Panc1 (cell line): ENCODE results near the gene ATM. TPM values are rescaled to one million over a fixed set of nuclear protein-coding genes. Genes with fewer than 3 reads are reported as not detected.
"Not testable (repeated sequence)": the region's sequence is repeated elsewhere in the genome, so short reads cannot be mapped to it uniquely, and the experiment has no call there.

ENCODE experiments used
- ATAC-seq: fragments of 200-7000 bp; cut with Tn5 transposase; 2 replicates; pipeline ENCODE4 v1.9.1; 2020; ENCODE audit warnings: mild to moderate bottlenecking, moderate library complexity
- BruUV-seq: library from RNA; stranded (reverse); fragments of 400-500 nt; replicated peaks from 2 replicates; lab custom pipeline; 2021; lab: Mats Ljungman, UMichigan
- CTCF ChIA-PET: fragments of 300-600 bp; sonication (Branson Sonifier 250); formaldehyde crosslinking; loops from one replicate; lab custom pipeline; 2022; ENCODE audit warnings: antibody characterized with exemption; lab: Charles Lee
- POLR2A ChIA-PET: fragments of 300-600 bp; sonication (Branson Sonifier 250); formaldehyde crosslinking; loops from one replicate; lab custom pipeline; 2022; ENCODE audit warnings: antibody characterized with exemption; lab: Charles Lee
- DNase-seq: peaks from one replicate; pipeline ENCODE4 v3.0.0-alpha.2; 2010; ENCODE audit warnings: low read depth, low spot score
- H3K27ac ChIP-seq: 2 replicates; pipeline ENCODE4 v1.5.1; 2011; ENCODE audit warnings: mild to moderate bottlenecking, low read length, inconsistent platforms
- H3K27me3 ChIP-seq: fragments of 200-500 bp; sonication (Bioruptor generic); 2 replicates; pipeline ENCODE4 v1.6.0; 2014; ENCODE audit warnings: low read length, inconsistent platforms; ENCODE audit not compliant: control insufficient read depth, insufficient read depth
- H3K36me3 ChIP-seq: fragments of 200-500 bp; sonication (Bioruptor generic); 2 replicates; pipeline ENCODE4 v1.5.1; 2014; ENCODE audit warnings: inconsistent platforms, mild to moderate bottlenecking, low read length, moderate library complexity; ENCODE audit not compliant: control insufficient read depth, insufficient read depth
- H3K4me1 ChIP-seq: 2 replicates; pipeline ENCODE4 v1.5.1; 2011; ENCODE audit warnings: inconsistent platforms, mild to moderate bottlenecking, low read length, moderate library complexity; ENCODE audit not compliant: control insufficient read depth, insufficient read depth
- H3K4me3 ChIP-seq, 2 experiments: 2 replicates each; pipeline ENCODE4 v1.5.1; 2011 to 2012; ENCODE audit warnings: low read depth in 2 of 2, low read length in 2 of 2, mild to moderate bottlenecking in 2 of 2, inconsistent platforms in 1 of 2, moderate library complexity in 1 of 2
- H3K9me3 ChIP-seq: fragments of 200-500 bp; sonication (Bioruptor generic); 2 replicates; pipeline ENCODE4 v1.5.1; 2014; ENCODE audit warnings: low read depth, mild to moderate bottlenecking, inconsistent platforms, low read length, moderate library complexity; ENCODE audit not compliant: control insufficient read depth, insufficient read depth
- POLR2AphosphoS5 ChIP-seq: IDR thresholded peaks from 2 replicates; pipeline ENCODE4 v1.6.1; 2012; ENCODE audit warnings: mild to moderate bottlenecking, low read depth, low read length, moderate library complexity
- SIN3A ChIP-seq: IDR thresholded peaks from 2 replicates; pipeline ENCODE4 v1.6.1; 2012; ENCODE audit warnings: low read depth, mild to moderate bottlenecking, low read length, moderate library complexity, borderline replicate concordance; ENCODE audit not compliant: insufficient read depth
- TCF7L2 ChIP-seq: IDR thresholded peaks from 2 replicates; pipeline ENCODE4 v1.6.1; 2011; ENCODE audit warnings: mild to moderate bottlenecking, low read depth, low read length, inconsistent platforms
- in situ Hi-C: cut with HindIII; loops from 2 replicates; pipeline ENCODE4 v1.10.0; 2016; ENCODE audit warnings: low sequenced_read_pairs, low pct_unique_long_range_greater_than_20kb
- intact Hi-C: fragments of 100-400 bp; cut with micrococcal nuclease; formaldehyde crosslinking; loops from one replicate; pipeline ENCODE4 v1.10.0; 2022; ENCODE audit not compliant: unreplicated experiment
- total RNA-seq: library from RNA; stranded (reverse); gene quantifications from one replicate; pipeline ENCODE4 v1.2.1, GENCODE V29; 2021; ENCODE audit not compliant: unreplicated experiment
- TF ChIP-seq, protein P1 (sequence below): fragments of 450-650 bp; IDR thresholded peaks from 2 replicates; pipeline ENCODE4 v1.5.1; 2017; ENCODE audit warnings: mild to moderate bottlenecking
- TF ChIP-seq, protein P2 (sequence below), 2 experiments: IDR thresholded peaks; 2 replicates each; pipeline ENCODE4 v1.6.1; 2011 to 2012; ENCODE audit warnings: low read depth in 2 of 2, control low read depth in 1 of 2, low read length in 1 of 2, mild to moderate bottlenecking in 1 of 2, moderate library complexity in 1 of 2; ENCODE audit not compliant: insufficient read depth in 1 of 2

Gene ATM
- total RNA-seq, 1 experiment from 2014 or later = 95.6 TPM

DNA sequence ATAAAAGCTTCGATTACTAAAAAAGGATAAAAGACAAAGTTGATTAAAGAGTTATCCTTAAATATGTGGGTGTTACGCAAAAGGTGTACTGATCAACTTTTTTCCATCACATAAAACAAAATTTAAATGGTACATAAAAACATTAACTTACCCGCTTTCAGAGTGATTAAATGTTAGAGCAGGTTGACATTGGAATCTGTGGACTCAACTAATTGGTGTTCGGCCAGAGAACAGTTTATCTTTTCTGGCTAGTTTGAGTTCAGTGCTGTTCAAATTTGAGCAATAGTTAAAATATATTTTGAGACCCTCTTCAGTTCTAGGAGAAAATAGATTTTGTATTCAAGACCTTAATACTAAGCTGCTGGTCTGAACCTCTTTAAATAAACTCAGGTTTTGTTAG is 56.1 kb downstream of the ATM start:
- no peaks in the 10 kb centered on the region for H3K27me3 ChIP-seq
- TF ChIP-seq SIN3A = no peak
- no peak for TF ChIP-seq POLR2AphosphoS5
- TF ChIP-seq TCF7L2 = no peak
- TF ChIP-seq, protein P1, sequence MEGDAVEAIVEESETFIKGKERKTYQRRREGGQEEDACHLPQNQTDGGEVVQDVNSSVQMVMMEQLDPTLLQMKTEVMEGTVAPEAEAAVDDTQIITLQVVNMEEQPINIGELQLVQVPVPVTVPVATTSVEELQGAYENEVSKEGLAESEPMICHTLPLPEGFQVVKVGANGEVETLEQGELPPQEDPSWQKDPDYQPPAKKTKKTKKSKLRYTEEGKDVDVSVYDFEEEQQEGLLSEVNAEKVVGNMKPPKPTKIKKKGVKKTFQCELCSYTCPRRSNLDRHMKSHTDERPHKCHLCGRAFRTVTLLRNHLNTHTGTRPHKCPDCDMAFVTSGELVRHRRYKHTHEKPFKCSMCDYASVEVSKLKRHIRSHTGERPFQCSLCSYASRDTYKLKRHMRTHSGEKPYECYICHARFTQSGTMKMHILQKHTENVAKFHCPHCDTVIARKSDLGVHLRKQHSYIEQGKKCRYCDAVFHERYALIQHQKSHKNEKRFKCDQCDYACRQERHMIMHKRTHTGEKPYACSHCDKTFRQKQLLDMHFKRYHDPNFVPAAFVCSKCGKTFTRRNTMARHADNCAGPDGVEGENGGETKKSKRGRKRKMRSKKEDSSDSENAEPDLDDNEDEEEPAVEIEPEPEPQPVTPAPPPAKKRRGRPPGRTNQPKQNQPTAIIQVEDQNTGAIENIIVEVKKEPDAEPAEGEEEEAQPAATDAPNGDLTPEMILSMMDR = no peak
- TF ChIP-seq, protein P2, sequence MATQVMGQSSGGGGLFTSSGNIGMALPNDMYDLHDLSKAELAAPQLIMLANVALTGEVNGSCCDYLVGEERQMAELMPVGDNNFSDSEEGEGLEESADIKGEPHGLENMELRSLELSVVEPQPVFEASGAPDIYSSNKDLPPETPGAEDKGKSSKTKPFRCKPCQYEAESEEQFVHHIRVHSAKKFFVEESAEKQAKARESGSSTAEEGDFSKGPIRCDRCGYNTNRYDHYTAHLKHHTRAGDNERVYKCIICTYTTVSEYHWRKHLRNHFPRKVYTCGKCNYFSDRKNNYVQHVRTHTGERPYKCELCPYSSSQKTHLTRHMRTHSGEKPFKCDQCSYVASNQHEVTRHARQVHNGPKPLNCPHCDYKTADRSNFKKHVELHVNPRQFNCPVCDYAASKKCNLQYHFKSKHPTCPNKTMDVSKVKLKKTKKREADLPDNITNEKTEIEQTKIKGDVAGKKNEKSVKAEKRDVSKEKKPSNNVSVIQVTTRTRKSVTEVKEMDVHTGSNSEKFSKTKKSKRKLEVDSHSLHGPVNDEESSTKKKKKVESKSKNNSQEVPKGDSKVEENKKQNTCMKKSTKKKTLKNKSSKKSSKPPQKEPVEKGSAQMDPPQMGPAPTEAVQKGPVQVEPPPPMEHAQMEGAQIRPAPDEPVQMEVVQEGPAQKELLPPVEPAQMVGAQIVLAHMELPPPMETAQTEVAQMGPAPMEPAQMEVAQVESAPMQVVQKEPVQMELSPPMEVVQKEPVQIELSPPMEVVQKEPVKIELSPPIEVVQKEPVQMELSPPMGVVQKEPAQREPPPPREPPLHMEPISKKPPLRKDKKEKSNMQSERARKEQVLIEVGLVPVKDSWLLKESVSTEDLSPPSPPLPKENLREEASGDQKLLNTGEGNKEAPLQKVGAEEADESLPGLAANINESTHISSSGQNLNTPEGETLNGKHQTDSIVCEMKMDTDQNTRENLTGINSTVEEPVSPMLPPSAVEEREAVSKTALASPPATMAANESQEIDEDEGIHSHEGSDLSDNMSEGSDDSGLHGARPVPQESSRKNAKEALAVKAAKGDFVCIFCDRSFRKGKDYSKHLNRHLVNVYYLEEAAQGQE (IDR thresholded peaks at IDR 0.05; ENCODE audit: insufficient read depth in 1 of 2, low read depth in 2 of 2, low read length in 1 of 2) = no peak
- ChIA-PET CTCF (no interaction called here), POLR2A (no interaction called here)
- no peak for DNase-seq
- no peak overlapping the region for H3K27ac ChIP-seq
- no peaks in the 10 kb centered on the region for H3K4me1 ChIP-seq
- no peak for ATAC-seq
- H3K4me3 ChIP-seq = no peak overlapping the region
- peaks cover 32% of the 10 kb centered on the region for H3K36me3 ChIP-seq
- no TSS peak for BruUV-seq
- H3K9me3 ChIP-seq = no peaks in the 10 kb centered on the region
- intact Hi-C loops = no loop called here
- in situ Hi-C loops = no loop called here

DNA sequence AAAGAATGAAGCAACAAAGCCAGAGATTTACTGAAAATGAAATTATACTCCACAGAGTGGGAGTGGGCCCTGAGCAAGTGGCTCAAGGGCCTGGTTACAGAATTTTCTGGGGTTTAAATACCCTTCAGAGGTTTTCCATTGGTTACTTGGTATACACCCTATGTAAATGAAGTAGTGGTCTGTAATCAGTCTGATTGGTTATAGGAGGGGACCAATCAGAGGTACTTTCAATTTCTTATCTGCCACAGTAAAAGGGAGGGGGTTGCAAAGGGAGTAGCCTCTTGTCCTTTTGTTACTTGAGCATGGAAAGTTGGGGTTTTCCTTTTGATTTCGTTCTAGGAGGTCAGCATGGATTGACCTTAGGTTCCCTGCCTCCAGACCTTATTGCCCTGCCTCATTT is 63.5 kb downstream of the ATM start:
- POLR2A ChIA-PET = no interaction called here

DNA sequence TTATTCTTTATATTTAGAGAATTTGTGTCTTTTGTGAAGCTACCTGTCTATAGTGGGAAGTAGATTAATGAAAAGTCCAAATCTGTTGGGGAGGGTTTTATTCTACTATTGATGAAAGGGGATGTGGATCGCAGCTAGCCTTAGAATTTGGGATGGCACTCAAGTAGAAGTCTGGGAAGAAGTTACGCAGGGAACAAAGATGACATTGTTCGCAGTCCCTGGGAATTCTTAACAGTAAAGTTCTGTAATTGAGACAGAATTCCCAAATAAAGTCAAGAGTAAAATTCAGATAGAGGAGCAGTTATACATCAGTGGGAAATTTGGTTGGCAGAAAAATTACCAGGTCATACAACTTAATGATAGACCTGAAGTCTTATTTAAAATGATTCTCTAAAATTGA is 64.1 kb downstream of the ATM start:
- POLR2A ChIA-PET = no interaction called here
- Histone ChIP-seq H3K36me3 (peaks cover 45% of the 10 kb centered on the region), H3K4me3 (no peak overlapping the region), H3K27me3 (no peaks in the 10 kb centered on the region), H3K27ac (no peak overlapping the region), H3K9me3 (no peaks in the 10 kb centered on the region), H3K4me1 (no peaks in the 10 kb centered on the region)
- intact Hi-C loops = no loop called here
- BruUV-seq = no TSS peak
- in situ Hi-C loops = no loop called here
- ATAC-seq (no peak), DNase-seq (no peak)
- TF ChIP-seq TCF7L2 = no peak
- TF ChIP-seq, protein P1 = no peak
- CTCF ChIA-PET = no interaction called here

More for the DNA sequence above, 63.5 kb downstream of the ATM start:
- Histone ChIP-seq H3K4me1 (no peaks in the 10 kb centered on the region), H3K27me3 (no peaks in the 10 kb centered on the region), H3K36me3 (peaks cover 43% of the 10 kb centered on the region), H3K4me3 (no peak overlapping the region), H3K9me3 (no peaks in the 10 kb centered on the region), H3K27ac (no peak overlapping the region)
- intact Hi-C loops (no loop called here), in situ Hi-C loops (no loop called here)
- CTCF ChIA-PET = no interaction called here
- DNase-seq = no peak
- no TSS peak for BruUV-seq
- no peak for ATAC-seq
- TF ChIP-seq SIN3A (no peak), TCF7L2 (no peak)

DNA sequence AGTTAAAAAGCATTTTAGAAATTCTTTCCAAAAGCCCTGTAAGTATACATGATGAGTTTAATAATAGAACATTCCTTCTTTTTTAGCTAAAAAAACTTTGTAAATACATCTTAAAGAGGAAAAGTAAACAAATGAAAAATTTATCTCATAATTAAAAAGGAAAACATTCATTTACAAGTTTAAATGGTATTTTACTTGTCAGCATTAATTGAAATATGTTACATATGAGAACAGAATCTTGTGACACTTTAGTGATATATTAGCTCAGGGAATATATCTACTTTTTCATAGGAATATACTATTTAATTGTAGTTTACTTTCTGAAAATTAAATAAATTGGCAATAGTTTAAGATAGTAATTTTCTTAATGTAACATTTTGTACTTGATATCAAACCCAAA is 66.2 kb downstream of the ATM start:
- ATAC-seq, H3K9me3 ChIP-seq, BruUV-seq, in situ Hi-C loops, intact Hi-C loops, CTCF ChIA-PET, H3K4me3 ChIP-seq, H3K27me3 ChIP-seq, H3K4me1 ChIP-seq, DNase-seq, POLR2A ChIA-PET, H3K27ac ChIP-seq: not testable (repeated sequence)
- H3K36me3 ChIP-seq = peaks cover 45% of the 10 kb centered on the region
